Measurements from ENCODE around the gene AMMECR1. TPM values are rescaled to one million over a fixed set of nuclear protein-coding genes. Genes with fewer than 3 reads are reported as not detected.

The AMMECR1 gene
- total and polyA plus RNA-seq, 2 of the 8 experiments (the other 6 are each of a cell fraction or from before 2014, with no cell fraction given): 10.2 to 21.2 TPM

GRCh38 chrX:110293658-110294057 is 24.2 kb downstream of the AMMECR1 start:
- FAIRE-seq: no peak
- TF ChIP-seq ATF2 (IDR thresholded peaks at IDR 0.05; ENCODE audit: low read length): no peak
- TF ChIP-seq KDM5A (IDR thresholded peaks at IDR 0.05; ENCODE audit: low read length): no peak
- no peak for TF ChIP-seq SIX5 (IDR thresholded peaks at IDR 0.05; ENCODE audit: low read depth, low read length)

More at GRCh38 chrX:110293658-110294057, 24.2 kb downstream of the AMMECR1 start:
- H3K4ac ChIP-seq (replicated peaks; ENCODE audit: insufficient read length, low read depth, low read length): no peak overlapping the region
- no peak overlapping the region for H2BK20ac ChIP-seq (ENCODE audit: low read length)
- no peak overlapping the region for H2BK120ac ChIP-seq (replicated peaks; ENCODE audit: low read depth, low read length)
- no peak overlapping the region for H3K56ac ChIP-seq (replicated peaks; ENCODE audit: insufficient read length, low read depth, low read length)
- H3K27ac ChIP-seq (ENCODE audit: low read depth, low read length): no peak overlapping the region
- no peaks in the 10 kb centered on the region for H3K27me3 ChIP-seq (replicated peaks in 1 of 4; ENCODE audit: control insufficient read depth in 3 of 4, extremely low read depth in 1 of 4, insufficient read depth in 3 of 4, low read length in 3 of 4)
- H3K14ac ChIP-seq (ENCODE audit: insufficient read length): no peak overlapping the region
- H3K36me3 ChIP-seq (ENCODE audit: control insufficient read depth in 2 of 4, insufficient read depth in 4 of 4, low read length in 3 of 4): no peaks in the 10 kb centered on the region
- no peak overlapping the region for H4K8ac ChIP-seq (ENCODE audit: extremely low read depth, insufficient read depth, low read length)
- no peak overlapping the region for H3K23ac ChIP-seq (ENCODE audit: insufficient read length)
- H2BK12ac ChIP-seq (ENCODE audit: low read depth, low read length): no peak overlapping the region
- peaks cover 0 to 13% of the 10 kb centered on the region in 2 experiments; a peak in 2 of 4 replicates for H3K79me2 ChIP-seq (ENCODE audit: control insufficient read depth in 1 of 2, insufficient read depth in 2 of 2, low read length in 2 of 2)
- H3K4me1 ChIP-seq (replicated peaks in 1 of 4; ENCODE audit: control insufficient read depth in 3 of 4, insufficient read depth in 4 of 4, low read length in 3 of 4): no peaks in the 10 kb centered on the region
- H2BK15ac ChIP-seq (ENCODE audit: low read length): no peak overlapping the region
- H3K79me1 ChIP-seq (ENCODE audit: low read depth, low read length): no peaks in the 10 kb centered on the region
- ChIA-PET POLR2A (ENCODE audit: partially characterized antibody) (interaction anchor here (1.1 kb wide), 1 partner anchor 64 kb away, joined by 3 read pairs; no protein-coding TSS in a partner anchor), CTCF (ENCODE audit: partially characterized antibody) (interaction anchor here (1.0 kb wide), 1 partner anchor 125 kb away, joined by 4 read pairs; no protein-coding TSS in a partner anchor)
- H4K91ac ChIP-seq (replicated peaks; ENCODE audit: insufficient read length, low read length): no peak overlapping the region
- no peak overlapping the region for H3K18ac ChIP-seq (ENCODE audit: extremely low read depth, low read length)
- H3K9me3 ChIP-seq (ENCODE audit: insufficient read depth in 2 of 2, low read depth in 1 of 2, low read length in 1 of 2): no peaks in the 10 kb centered on the region
- no peaks in the 10 kb centered on the region for H4K20me1 ChIP-seq (replicated peaks in 1 of 2; ENCODE audit: control insufficient read depth in 1 of 2, insufficient read depth in 2 of 2, low read length in 2 of 2)
- no peak overlapping the region for H3K4me2 ChIP-seq (ENCODE audit: insufficient read depth in 1 of 2, low read depth in 2 of 2, low read length in 2 of 2)
- no peaks in the 10 kb centered on the region for H3K23me2 ChIP-seq (ENCODE audit: low read depth, low read length)
- no peak overlapping the region for H2BK5ac ChIP-seq (ENCODE audit: low read depth, low read length)
- no peak overlapping the region for H3K9ac ChIP-seq (replicated peaks in 1 of 4; ENCODE audit: extremely low read depth in 1 of 4, low read depth in 3 of 4, low read length in 3 of 4)
- H2AFZ ChIP-seq (ENCODE audit: low read length): no peak overlapping the region
- H4K5ac ChIP-seq (ENCODE audit: insufficient read length, low read depth, low read length): no peak overlapping the region
- no peak overlapping the region for H2AK5ac ChIP-seq (ENCODE audit: low read depth, low read length)
- no peak for DNase-seq (ENCODE audit: low read depth in 1 of 2, low spot score in 2 of 2)
- no peak overlapping the region for H3K4me3 ChIP-seq (ENCODE audit: extremely low read depth in 1 of 4, insufficient read depth in 2 of 4, low read depth in 3 of 4, low read length in 4 of 4)
